Spinal cord (tissue), 10 donors: ENCODE results near the gene PCDH1. TPM values are rescaled to one million over a fixed set of nuclear protein-coding genes. Genes with fewer than 3 reads are reported as not detected.

Experiments used
- DNase-seq, 6 donors: peaks; one replicate each; pipeline versions ENCODE4 v3.0.0 to v3.0.0-alpha.2; 2013 to 2015; ENCODE audit warnings: low spot score in 6 of 6, low read depth in 4 of 6
- H3K27ac ChIP-seq: one replicate; pipeline ENCODE4 v1.5.1; 2013; ENCODE audit warnings: low read depth, low read length, control low read depth
- H3K27me3 ChIP-seq: one replicate; pipeline ENCODE4 v1.6.1; 2013; ENCODE audit warnings: low read length; ENCODE audit not compliant: control insufficient read depth, insufficient read depth
- H3K36me3 ChIP-seq: one replicate; pipeline ENCODE4 v1.6.1; 2013; ENCODE audit warnings: low read length; ENCODE audit not compliant: control insufficient read depth, insufficient read depth
- H3K4me1 ChIP-seq: one replicate; pipeline ENCODE4 v1.6.1; 2013; ENCODE audit warnings: low read length; ENCODE audit not compliant: control insufficient read depth, insufficient read depth
- H3K4me3 ChIP-seq: one replicate; pipeline ENCODE4 v1.5.1; 2013; ENCODE audit warnings: low read depth, low read length, control low read depth
- H3K9me3 ChIP-seq: one replicate; pipeline ENCODE4 v1.6.1; 2013; ENCODE audit warnings: low read length; ENCODE audit not compliant: control insufficient read depth, insufficient read depth
- WGBS: methylation state at CpG from one replicate; pipeline ENCODE4 v1.1.5; 2013; ENCODE audit warnings: missing lambda C conversion rate; ENCODE audit not compliant: insufficient coverage; 5-methylcytosine and 5-hydroxymethylcytosine counted together
- polyA plus RNA-seq, 2 donors: library from polyadenylated mRNA; unstranded; fragments of 120-200 nt; gene quantifications; one replicate each; pipeline ENCODE4 v1.2.1, GENCODE V29; 2013; ENCODE audit not compliant: insufficient read length in 2 of 2
- total RNA-seq, 2 donors: library from RNA; depleted of rRNA in 1 of 2; stranded (reverse); fragments of 120-200 nt in 1 of 2; fragments of >200 nt in 1 of 2; gene quantifications; one replicate each; pipeline versions ENCODE4 v1.2.3 to v1.2.4, GENCODE V29; 2013 to 2014
- donor health status: healthy.

Gene PCDH1
- total and polyA plus RNA-seq, 4 donors: 25.5 to 52.0 (median 45.6) TPM

GRCh38 chr5:141850244-141850768 is 27.9 kb downstream of the PCDH1 start:
- Histone ChIP-seq H3K4me3 (peak overlapping the region; percentile 77), H3K36me3 (peaks cover 46% of the 10 kb centered on the region), H3K27me3 (no peaks in the 10 kb centered on the region), H3K9me3 (no peaks in the 10 kb centered on the region), H3K4me1 (peaks cover 49% of the 10 kb centered on the region), H3K27ac (peak overlapping the region; percentile 96)
- 0% methylated on average over 16 of the region's 36 CpGs for WGBS
- DNase-seq: peak in 4 of 6 donors; percentile 35 to 86 (median 68)

- Histone ChIP-seq H3K27ac (peak overlapping the region; percentile 96), H3K9me3 (no peaks in the 10 kb centered on the region), H3K4me1 (peaks cover 56% of the 10 kb centered on the region), H3K4me3 (peak overlapping the region; percentile 77), H3K36me3 (peaks cover 40% of the 10 kb centered on the region), H3K27me3 (no peaks in the 10 kb centered on the region)
- DNase-seq: peak in 5 of 6 donors; percentile 51 to 94 (median 72)
- 0% methylated on average over 69 of the region's 73 CpGs for WGBS
Observed at GRCh38 chr5:141849415-141850243, 28.6 kb downstream of the PCDH1 start.

DNA sequence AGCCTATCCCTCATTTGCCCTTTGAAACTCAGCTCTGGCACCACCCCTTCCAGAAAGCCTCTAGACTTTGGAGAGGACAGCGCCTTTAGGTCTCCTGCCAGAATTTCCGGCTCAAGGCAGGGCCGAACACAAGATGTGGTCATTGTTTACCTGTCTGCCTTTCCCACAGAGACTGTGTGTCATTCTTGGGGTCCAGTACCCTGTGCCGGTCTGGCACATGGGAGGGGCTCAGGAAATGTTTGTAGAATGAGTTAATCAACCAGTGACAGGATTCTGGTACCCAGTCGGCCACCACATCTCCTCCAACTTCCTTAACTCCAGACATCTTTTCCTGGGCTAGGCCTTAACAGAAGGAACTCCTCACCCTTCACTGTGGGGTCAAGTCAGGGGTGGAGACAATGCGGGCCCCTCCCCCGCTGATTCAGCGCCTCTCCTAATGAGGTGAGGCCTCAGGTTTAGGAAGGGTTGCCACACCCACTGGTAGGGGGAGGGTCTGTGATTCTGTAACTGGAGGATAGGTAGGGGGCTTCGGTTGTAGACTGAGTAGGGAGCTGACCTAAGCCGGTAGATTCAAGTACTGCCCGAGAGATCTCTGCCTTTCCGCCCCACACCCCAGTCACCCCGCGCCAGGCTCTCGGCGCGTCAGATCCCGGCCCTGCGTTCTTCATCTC is 29.3 kb downstream of the PCDH1 start:
- Histone ChIP-seq H3K4me1 (peaks cover 63% of the 10 kb centered on the region), H3K36me3 (peaks cover 33% of the 10 kb centered on the region), H3K4me3 (peak overlapping the region; percentile 77), H3K9me3 (no peaks in the 10 kb centered on the region), H3K27ac (peak overlapping the region; percentile 96), H3K27me3 (no peaks in the 10 kb centered on the region)
- WGBS: 22% methylated on average over 13 of the region's 19 CpGs
- DNase-seq: peak in 1 of 6 donors; percentile 42

DNA sequence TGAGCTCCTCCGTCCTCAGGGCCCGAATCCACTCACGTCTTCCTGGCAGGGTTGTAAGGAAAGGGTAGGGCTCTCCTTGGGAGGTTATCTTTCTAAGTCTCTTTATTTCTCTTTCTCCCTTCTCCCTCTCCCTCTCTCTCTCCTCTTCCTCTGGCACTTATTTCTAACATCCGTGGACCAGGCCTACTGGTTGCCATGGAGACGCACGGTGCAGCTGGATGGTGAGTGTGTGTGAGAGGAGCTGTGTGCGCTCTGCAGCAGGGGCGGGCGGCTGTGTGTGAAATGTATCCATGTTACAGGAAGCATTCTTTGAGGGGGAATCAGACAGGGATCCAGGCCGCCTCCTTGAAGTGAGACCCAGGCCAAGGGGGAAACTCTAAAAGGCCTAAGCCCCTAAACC is 32.2 kb downstream of the PCDH1 start:
- DNase-seq: peak; percentile 65 to 99 (median 84)
- Histone ChIP-seq H3K27me3 (no peaks in the 10 kb centered on the region), H3K9me3 (no peaks in the 10 kb centered on the region), H3K27ac (peak overlapping the region; percentile 70), H3K4me3 (no peak overlapping the region), H3K4me1 (peaks cover 74% of the 10 kb centered on the region), H3K36me3 (peaks cover 9% of the 10 kb centered on the region)
- 10% methylated on average over 6 of the region's 10 CpGs for WGBS

DNA sequence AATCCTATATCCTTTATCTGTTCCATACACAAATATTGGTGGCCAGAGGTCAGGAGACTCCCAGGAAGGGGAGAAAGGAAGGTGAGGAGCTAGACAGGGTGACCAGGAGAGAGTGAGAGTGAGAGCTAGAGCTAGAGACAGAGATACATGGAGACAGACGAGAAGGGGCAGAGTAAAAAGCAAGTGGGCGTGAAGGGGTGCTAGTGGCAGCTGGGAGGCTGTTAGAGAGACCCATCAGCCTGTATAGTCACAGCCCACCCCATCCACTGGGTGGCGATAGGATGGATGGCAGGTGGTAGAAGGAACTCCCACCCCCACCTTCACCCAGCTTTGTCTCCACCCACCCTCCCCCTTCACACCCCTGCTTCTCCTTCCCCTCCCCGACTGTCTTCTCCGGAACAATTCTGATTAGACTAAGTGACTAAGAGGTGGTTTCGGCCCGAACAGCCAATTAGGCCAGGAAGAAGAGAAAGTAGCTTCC is 32.8 kb downstream of the PCDH1 start:
- Histone ChIP-seq H3K27me3 (no peaks in the 10 kb centered on the region), H3K36me3 (peaks cover 7% of the 10 kb centered on the region), H3K4me1 (peaks cover 72% of the 10 kb centered on the region), H3K4me3 (no peak overlapping the region), H3K27ac (no peak overlapping the region), H3K9me3 (no peaks in the 10 kb centered on the region)
- DNase-seq: peak in 2 of 6 donors; percentile 12 to 39
- WGBS: 28% methylated on average over 3 of the region's 7 CpGs

DNA sequence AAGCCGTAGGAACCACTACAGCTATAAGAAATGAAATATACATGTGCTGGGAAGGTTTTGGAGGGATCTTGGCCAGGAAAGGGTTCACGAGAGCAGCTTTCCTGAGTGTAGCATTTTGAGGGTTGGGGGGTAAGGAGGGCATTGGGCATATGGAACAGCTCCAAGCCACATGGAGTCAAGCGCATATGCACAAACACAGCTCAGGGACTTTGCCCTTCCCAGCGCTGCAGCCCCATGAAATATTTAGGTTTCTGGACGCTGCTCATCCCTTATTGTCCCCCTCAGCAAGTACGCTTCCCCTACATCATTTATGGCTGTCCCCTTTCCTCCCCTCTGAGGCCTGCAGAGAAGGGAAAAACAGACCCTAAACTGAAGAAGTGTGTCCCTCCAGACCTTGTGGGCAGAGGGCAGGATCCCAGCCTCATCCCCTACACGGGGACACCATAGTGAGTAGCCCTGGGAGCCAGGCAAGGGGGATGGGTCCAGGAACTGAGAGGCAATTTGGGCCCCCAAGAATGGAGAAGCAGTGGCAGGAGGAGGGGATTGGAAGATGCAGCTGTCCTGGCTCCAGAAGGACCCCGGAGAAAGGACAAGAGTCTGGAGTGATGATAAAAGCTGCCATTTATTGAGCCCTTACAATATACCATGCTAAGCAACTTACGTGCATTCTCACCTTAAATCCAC is 33.7 kb downstream of the PCDH1 start:
- no peak overlapping the region for H3K27ac ChIP-seq
- 42% methylated on average over 5 of the region's 9 CpGs for WGBS
- H3K4me3 ChIP-seq: no peak overlapping the region
- H3K9me3 ChIP-seq: no peaks in the 10 kb centered on the region
- H3K4me1 ChIP-seq: peaks cover 74% of the 10 kb centered on the region
- H3K36me3 ChIP-seq: peaks cover 7% of the 10 kb centered on the region
- DNase-seq: no peak
- no peaks in the 10 kb centered on the region for H3K27me3 ChIP-seq

- Histone ChIP-seq H3K27ac (no peak overlapping the region), H3K36me3 (peaks cover 5% of the 10 kb centered on the region), H3K4me3 (no peak overlapping the region), H3K9me3 (no peaks in the 10 kb centered on the region), H3K4me1 (peaks cover 73% of the 10 kb centered on the region), H3K27me3 (no peaks in the 10 kb centered on the region)
- no peak for DNase-seq
- 29% methylated on average over 3 of the region's 5 CpGs for WGBS
Observed at GRCh38 chr5:141843156-141843927, 34.9 kb downstream of the PCDH1 start.

GRCh38 chr5:141841378-141842180 is 36.6 kb downstream of the PCDH1 start:
- H3K4me1 ChIP-seq: peaks cover 75% of the 10 kb centered on the region
- H3K9me3 ChIP-seq: no peaks in the 10 kb centered on the region
- peaks cover 7% of the 10 kb centered on the region for H3K36me3 ChIP-seq
- no peak overlapping the region for H3K27ac ChIP-seq
- no peaks in the 10 kb centered on the region for H3K27me3 ChIP-seq
- 30% methylated on average over 14 of the region's 14 CpGs for WGBS
- H3K4me3 ChIP-seq: no peak overlapping the region
- DNase-seq: peak in 2 of 6 donors; percentile 48 to 77
